Progenitor cell of endocrine pancreas (in vitro differentiated cells): ENCODE measurements around the gene SREBF2. TPM values are rescaled to one million over a fixed set of nuclear protein-coding genes. Genes with fewer than 3 reads are reported as not detected.

Experiments
- DNase-seq: peaks from one replicate; pipeline ENCODE4 v3.0.0; 2021; ENCODE audit warnings: low spot score; ENCODE audit not compliant: unreplicated experiment
- H3K27ac Mint-ChIP-seq: 2 replicates; pipeline ENCODE4 v1.8.0; 2021; ENCODE audit warnings: mild to moderate bottlenecking, moderate library complexity, mixed read lengths
- H3K27me3 Mint-ChIP-seq: 2 replicates; pipeline ENCODE4 v1.8.0; 2021; ENCODE audit warnings: mixed read lengths
- H3K36me3 Mint-ChIP-seq: 2 replicates; pipeline ENCODE4 v1.8.0; 2022; ENCODE audit warnings: mixed read lengths; ENCODE audit not compliant: insufficient read depth
- H3K4me1 Mint-ChIP-seq: 2 replicates; pipeline ENCODE4 v1.8.0; 2021; ENCODE audit warnings: low read depth, mixed read lengths
- H3K4me3 Mint-ChIP-seq: 2 replicates; pipeline ENCODE4 v1.8.0; 2021; ENCODE audit warnings: low read depth, mild to moderate bottlenecking, moderate library complexity, mixed read lengths
- H3K9me3 Mint-ChIP-seq: 2 replicates; pipeline ENCODE4 v1.8.0; 2021; ENCODE audit warnings: low read depth, mixed read lengths
- total RNA-seq: library from RNA; stranded (reverse); gene quantifications from 2 replicates; pipeline ENCODE4 v1.2.1, GENCODE V29; 2021
- TF ChIP-seq, protein P1 (sequence below): fragments of 200-600 bp; sonication (generic); IDR thresholded peaks from one replicate; pipeline ENCODE4 v1.5.0; 2021; ENCODE audit warnings: antibody characterized with exemption, mild to moderate bottlenecking; ENCODE audit not compliant: unreplicated experiment

SREBF2 gene
- total RNA-seq, 1 donor from 2014 or later: 156 TPM

DNA sequence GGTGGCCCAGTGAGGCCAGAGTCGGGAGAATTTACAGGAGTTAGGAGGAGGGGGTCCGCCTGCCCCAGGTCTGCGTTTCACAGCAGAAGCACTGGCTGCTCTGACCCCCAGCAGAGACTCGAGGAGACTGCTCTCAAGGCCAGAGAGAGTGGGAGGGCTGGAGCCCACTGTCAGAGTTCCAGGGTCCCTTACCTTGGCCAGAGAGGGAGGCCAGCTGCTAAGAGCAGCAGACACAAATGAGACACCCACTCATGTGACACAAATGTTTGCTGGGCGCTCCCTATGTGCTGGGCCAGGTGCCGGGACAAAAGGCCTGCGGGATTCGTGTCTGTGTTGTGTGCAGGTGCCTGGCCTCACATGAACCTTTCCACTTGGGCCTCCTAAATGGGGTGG lies 96.5 kb downstream of the SREBF2 start:
- peaks cover 30% of the 10 kb centered on the region for H3K27me3 Mint-ChIP-seq
- no peak overlapping the region for H3K27ac Mint-ChIP-seq
- TF ChIP-seq, protein P1, sequence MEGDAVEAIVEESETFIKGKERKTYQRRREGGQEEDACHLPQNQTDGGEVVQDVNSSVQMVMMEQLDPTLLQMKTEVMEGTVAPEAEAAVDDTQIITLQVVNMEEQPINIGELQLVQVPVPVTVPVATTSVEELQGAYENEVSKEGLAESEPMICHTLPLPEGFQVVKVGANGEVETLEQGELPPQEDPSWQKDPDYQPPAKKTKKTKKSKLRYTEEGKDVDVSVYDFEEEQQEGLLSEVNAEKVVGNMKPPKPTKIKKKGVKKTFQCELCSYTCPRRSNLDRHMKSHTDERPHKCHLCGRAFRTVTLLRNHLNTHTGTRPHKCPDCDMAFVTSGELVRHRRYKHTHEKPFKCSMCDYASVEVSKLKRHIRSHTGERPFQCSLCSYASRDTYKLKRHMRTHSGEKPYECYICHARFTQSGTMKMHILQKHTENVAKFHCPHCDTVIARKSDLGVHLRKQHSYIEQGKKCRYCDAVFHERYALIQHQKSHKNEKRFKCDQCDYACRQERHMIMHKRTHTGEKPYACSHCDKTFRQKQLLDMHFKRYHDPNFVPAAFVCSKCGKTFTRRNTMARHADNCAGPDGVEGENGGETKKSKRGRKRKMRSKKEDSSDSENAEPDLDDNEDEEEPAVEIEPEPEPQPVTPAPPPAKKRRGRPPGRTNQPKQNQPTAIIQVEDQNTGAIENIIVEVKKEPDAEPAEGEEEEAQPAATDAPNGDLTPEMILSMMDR: no peak
- H3K9me3 Mint-ChIP-seq: no peaks in the 10 kb centered on the region
- peaks cover 1% of the 10 kb centered on the region for H3K36me3 Mint-ChIP-seq
- H3K4me1 Mint-ChIP-seq: peaks cover 2% of the 10 kb centered on the region
- no peak for DNase-seq
- H3K4me3 Mint-ChIP-seq: no peak overlapping the region

DNA sequence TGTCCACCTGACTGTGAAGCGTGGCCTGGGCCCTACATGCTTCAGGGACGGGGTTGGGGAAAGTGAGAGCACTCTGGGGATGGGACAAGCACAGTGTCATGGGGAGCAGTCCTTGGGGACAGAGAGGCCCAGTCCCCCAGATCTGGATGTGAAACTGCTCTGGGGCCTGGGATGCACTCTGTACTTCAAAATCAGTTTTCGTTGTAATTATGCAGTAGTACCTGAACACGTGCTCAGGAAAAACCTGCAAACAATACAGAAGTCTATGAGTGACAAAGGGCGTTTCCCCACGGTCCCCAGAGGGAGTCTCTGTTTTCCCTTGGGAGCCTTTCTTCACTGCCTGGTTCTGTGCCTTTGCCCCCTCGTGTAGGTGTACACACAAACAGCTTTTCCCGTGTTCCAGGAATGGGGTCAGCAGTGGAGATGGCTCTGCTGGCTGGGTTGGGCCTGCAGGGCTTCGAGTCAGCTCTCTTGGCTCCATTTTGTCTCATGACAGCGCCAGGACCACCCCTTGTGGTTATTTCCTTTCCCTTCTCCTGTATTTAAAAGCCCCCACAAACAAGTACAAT lies 98.9 kb downstream of the SREBF2 start:
- Mint-ChIP-seq H3K9me3 (no peaks in the 10 kb centered on the region), H3K36me3 (no peaks in the 10 kb centered on the region), H3K4me3 (no peak overlapping the region), H3K27ac (no peak overlapping the region), H3K4me1 (peaks cover 2% of the 10 kb centered on the region), H3K27me3 (peaks cover 18% of the 10 kb centered on the region)
- TF ChIP-seq, protein P1: no peak
- DNase-seq: no peak

DNA sequence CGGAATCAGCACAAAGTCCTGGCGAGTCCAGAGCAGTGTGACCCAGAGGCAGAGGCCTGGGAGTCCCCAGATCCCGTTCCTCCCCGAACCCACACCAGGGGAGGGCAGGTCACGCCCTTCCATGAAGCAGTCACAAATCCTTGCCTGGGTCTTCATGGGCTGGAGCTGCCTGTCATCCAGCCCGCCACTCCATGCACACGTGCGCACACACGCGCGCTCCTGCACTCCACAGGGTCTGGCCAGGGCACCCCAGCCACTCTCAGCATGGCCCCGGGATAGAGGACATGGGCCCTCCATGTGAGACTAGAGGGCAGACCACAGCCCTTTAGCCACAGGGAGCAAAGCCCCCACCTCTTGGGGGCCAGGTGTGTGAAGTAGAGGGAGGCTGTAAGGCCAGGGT lies 99.4 kb downstream of the SREBF2 start:
- Mint-ChIP-seq H3K27ac (no peak overlapping the region), H3K4me1 (peaks cover 2% of the 10 kb centered on the region), H3K4me3 (no peak overlapping the region), H3K27me3 (peaks cover 13% of the 10 kb centered on the region), H3K9me3 (no peaks in the 10 kb centered on the region), H3K36me3 (no peaks in the 10 kb centered on the region)
- TF ChIP-seq, protein P1: no peak
- DNase-seq: no peak

DNA sequence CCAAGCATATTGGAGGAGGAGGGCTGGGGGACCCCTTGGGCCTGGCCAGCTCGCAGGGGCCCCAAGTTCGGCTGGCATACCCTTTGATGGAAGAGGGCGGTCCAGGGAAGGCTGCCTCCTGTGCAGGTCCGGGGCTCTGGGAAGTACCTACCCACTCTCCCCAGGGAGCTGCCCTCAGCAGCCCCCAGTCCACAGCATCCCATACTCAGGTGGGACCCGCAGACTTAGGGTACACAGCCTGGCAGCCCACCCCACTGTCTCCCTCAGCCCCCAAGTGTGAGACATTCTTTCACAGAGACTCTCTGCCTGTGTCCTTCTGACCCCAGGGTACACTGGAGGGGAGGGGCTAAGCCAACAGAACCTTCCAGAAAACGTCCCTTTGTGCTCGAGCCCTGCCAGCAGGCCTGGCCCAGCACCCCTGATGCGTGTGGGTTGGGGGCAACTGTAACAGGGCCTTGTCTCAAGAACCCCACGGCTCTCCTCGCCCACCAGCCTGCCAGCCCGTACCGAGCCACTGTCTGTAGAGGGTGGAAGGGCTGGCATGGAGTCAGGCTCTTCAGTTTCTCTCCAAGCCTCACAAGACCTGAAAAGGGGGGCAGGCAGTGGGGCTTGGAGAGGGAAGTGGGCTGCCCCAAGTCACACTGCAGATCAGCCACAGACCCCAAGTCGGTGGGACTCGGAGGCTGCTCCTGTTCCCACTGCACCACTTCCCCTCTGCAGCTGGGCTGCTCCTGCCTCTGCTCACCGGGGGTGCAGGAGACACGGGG lies 100.7 kb downstream of the SREBF2 start:
- Mint-ChIP-seq H3K36me3 (no peaks in the 10 kb centered on the region), H3K4me3 (no peak overlapping the region), H3K27me3 (peaks cover 3% of the 10 kb centered on the region), H3K9me3 (no peaks in the 10 kb centered on the region), H3K27ac (no peak overlapping the region), H3K4me1 (no peaks in the 10 kb centered on the region)
- no peak for DNase-seq
- TF ChIP-seq, protein P1: no peak

DNA sequence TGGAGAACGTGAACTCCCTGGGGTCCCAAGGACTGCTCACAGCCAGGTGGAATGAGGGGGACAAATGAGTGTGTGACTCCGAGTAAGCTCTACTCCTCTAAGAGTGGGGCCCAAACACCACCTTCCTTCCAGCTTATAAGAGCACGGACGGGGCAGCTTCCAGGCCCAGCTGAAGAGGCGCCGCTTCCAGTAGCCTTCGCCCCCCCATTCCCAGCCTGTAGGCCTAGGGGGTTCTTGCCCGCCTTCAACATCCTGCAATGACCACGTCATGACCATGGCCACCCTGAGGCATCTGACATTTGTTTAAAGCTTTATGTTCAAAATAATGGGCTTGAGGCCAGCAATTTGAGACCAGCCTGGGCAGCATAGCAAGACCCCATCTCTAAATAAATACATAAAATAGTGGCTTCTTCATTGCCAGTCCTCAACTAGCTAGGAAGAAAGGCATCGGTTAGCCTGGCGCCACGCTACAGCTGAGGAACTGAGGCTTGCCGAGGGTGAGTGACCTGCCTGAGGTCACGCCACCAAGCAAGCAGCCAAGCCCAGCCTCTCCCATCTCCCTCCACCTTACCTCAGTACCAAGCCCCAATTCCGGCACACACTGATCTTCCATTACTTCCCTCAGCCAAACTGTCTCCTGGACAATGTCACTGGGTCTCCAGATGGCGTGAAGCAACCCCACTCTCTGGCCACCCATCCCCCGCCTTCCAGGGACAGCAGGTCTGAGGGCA lies 101.5 kb downstream of the SREBF2 start:
- Mint-ChIP-seq H3K36me3 (no peaks in the 10 kb centered on the region), H3K9me3 (no peaks in the 10 kb centered on the region), H3K27me3 (no peaks in the 10 kb centered on the region), H3K4me3 (no peak overlapping the region), H3K27ac (no peak overlapping the region), H3K4me1 (no peaks in the 10 kb centered on the region)
- TF ChIP-seq, protein P1: no peak
- DNase-seq: no peak
